ENCODE data around the gene COL15A1.

The COL15A1 gene

DNA sequence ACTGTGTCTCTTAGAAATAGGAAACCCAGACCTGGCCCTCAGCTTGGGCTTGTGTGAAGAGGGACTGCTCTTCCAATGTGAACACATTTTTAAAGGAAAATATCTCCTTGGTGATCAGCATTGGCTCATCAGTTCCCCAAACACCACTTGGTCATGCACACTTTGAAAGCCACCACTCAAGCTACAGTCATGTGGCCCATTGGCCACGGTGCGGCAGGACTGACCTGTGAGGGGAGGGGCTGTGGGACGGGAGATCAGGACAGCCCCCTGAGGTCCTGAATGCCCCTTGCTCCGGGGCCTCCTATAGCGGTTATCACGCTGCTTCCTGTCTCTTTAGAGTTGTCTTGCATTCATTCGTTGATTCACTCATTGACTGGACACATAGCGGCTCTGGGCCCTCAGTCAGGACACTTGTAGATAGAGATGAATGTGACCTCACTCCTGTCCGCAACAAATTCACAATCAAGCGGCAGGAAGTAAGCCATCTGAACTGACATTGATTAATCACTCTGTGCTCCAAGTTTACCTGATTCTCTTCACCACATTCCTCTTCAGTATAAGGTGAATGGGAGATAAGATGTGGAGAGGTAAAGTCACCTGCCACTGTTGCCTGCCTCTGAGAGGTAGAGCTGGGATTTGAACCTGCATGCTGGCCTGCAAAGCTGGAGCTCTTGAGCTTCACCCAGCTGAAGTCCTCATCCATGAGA, 73.1 kb downstream of the COL15A1 start:
- TF ChIP-seq, protein P1, sequence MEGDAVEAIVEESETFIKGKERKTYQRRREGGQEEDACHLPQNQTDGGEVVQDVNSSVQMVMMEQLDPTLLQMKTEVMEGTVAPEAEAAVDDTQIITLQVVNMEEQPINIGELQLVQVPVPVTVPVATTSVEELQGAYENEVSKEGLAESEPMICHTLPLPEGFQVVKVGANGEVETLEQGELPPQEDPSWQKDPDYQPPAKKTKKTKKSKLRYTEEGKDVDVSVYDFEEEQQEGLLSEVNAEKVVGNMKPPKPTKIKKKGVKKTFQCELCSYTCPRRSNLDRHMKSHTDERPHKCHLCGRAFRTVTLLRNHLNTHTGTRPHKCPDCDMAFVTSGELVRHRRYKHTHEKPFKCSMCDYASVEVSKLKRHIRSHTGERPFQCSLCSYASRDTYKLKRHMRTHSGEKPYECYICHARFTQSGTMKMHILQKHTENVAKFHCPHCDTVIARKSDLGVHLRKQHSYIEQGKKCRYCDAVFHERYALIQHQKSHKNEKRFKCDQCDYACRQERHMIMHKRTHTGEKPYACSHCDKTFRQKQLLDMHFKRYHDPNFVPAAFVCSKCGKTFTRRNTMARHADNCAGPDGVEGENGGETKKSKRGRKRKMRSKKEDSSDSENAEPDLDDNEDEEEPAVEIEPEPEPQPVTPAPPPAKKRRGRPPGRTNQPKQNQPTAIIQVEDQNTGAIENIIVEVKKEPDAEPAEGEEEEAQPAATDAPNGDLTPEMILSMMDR (IDR thresholded peaks at IDR 0.05; ENCODE audit: borderline replicate concordance, insufficient read depth, low read depth, low read length): no peak
- no peak overlapping the region for H3K4me3 ChIP-seq (ENCODE audit: low read depth, low read length)

GRCh38 chr9:99018653-99019052, 74.9 kb downstream of the COL15A1 start:
- TF ChIP-seq, protein P1 (IDR thresholded peaks at IDR 0.05; ENCODE audit: borderline replicate concordance, insufficient read depth, low read depth, low read length): no peak
- no peak overlapping the region for H3K4me3 ChIP-seq (ENCODE audit: low read depth, low read length)

- H3K4me3 ChIP-seq (ENCODE audit: low read depth, low read length): no peak overlapping the region
- TF ChIP-seq, protein P1 (IDR thresholded peaks at IDR 0.05; ENCODE audit: borderline replicate concordance, insufficient read depth, low read depth, low read length): no peak
These were observed 76.0 kb downstream of the COL15A1 start for GRCh38 chr9:99019510-99020331.

DNA sequence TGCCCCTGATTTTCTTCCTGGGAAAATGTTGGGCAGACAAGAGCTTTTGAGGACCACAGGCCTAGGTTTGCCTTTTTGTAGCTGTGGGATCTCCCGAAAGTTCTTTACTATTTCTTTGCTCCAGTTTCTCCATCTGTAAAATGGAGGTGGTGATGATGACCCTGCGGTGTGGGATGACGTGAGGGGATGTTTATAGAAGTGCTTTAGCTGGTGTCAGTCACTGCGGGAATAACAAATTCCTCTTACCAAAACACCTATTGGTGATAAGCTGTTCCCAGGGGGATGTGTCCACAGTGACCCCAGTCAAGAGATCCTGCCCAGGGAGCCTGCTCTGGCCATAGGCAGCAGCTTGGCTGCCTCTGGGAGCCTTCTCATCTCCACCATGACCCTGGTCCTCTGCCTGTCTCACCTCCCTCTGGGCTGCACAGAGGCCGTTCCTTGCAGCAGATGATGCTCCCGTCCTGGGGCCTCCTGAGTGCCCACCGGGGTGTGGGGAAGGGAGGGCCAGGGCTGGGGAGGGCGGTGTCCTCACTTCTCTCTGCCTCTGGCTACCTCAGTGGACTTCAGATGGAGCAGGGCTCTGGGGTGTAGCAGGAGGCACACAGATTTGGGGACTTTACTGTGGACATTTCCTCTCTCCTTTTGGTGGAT, 77.2 kb downstream of the COL15A1 start:
- H3K4me3 ChIP-seq (ENCODE audit: low read depth, low read length): no peak overlapping the region
- TF ChIP-seq, protein P1 (IDR thresholded peaks at IDR 0.05; ENCODE audit: borderline replicate concordance, insufficient read depth, low read depth, low read length): no peak

- TF ChIP-seq, protein P1 (IDR thresholded peaks at IDR 0.05; ENCODE audit: borderline replicate concordance, insufficient read depth, low read depth, low read length): no peak
These were observed 77.8 kb downstream of the COL15A1 start for GRCh38 chr9:99021512-99021911.

GRCh38 chr9:99023231-99023630, 79.5 kb downstream of the COL15A1 start:
- TF ChIP-seq, protein P1 (IDR thresholded peaks at IDR 0.05; ENCODE audit: borderline replicate concordance, insufficient read depth, low read depth, low read length): no peak

More at GRCh38 chr9:99021512-99021911, 77.8 kb downstream of the COL15A1 start:
- no peak overlapping the region for H3K4me3 ChIP-seq (ENCODE audit: low read depth, low read length)

More at GRCh38 chr9:99023231-99023630, 79.5 kb downstream of the COL15A1 start:
- H3K4me3 ChIP-seq (ENCODE audit: low read depth, low read length): no peak overlapping the region
